Stimulated activated CD8-positive, alpha-beta memory T cell treated with anti-CD3 and anti-CD28 coated beads, Interleukin-15, amount 100 ng/mL, for 48 hours (primary cell): ENCODE data around the gene ARHGAP8.

Source experiments
- DNase-seq, 2 donors: peaks; one replicate each; pipeline ENCODE4 v3.0.0-alpha.2; 2020; ENCODE audit warnings: low read depth in 2 of 2

ARHGAP8 gene

DNA sequence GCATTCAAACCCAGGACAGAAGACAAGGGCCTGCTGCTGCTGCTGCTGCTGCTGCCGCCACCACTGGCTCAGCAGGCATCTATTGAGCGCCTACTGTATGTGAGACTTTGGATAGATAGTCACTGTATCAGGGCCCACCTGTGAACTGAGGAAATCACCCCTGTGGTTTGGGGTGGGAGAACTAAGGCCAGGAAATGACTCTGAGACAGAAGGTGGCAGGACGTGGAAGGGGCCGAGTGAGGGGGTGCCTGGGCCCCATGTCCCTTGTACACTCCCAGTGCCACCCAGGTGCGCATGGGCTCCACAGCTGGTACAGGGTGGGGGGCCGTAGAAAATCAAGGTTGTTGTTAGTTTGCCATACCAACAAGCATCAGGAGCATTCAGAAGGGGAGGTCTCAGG, 50.6 kb downstream of the ARHGAP8 start:
- DNase-seq, result no peak

DNA sequence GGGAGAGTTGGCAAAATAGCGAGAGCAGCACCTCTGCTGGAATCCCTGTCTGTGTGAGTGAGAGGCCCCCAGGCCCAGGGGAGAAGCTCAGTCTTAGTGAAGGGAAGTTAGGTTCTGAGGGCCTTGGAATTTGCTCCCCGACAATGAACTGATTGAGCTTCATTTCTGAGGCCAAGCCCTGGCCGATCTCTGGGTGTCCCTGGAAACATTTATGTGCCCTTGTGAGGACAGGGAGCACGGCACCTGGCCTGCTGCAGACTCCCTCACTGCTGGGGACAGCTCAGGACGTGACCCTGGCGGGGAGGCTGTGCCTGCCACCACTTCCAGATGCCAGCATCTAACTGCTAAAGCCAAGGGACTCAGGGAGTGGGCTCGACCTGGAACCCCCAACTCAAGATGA, 52.0 kb downstream of the ARHGAP8 start:
- DNase-seq, result no peak

- no peak for DNase-seq
Observed at GRCh38 chr22:44805711-44806110, 53.3 kb downstream of the ARHGAP8 start.

DNA sequence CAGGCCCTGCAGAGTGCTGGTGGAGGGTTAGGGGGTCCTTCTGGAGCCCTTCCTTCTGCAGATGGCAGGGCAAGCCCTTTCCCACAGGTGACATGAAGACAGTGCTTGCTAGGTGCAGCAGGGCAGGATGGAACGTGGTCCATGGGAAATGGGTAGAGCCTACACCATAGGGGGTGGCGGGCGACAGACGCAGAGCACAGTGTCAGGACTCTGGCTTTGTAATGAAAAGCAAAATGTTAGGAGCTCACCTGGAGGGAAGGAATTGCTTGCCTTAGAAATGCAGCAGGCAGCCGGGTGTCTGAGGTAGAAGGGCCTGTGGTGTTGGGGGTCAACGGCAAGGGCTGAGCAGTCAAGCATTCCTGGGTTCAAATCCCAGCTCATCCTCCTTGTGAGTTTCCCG, 54.9 kb downstream of the ARHGAP8 start:
- DNase-seq, result no peak

DNA sequence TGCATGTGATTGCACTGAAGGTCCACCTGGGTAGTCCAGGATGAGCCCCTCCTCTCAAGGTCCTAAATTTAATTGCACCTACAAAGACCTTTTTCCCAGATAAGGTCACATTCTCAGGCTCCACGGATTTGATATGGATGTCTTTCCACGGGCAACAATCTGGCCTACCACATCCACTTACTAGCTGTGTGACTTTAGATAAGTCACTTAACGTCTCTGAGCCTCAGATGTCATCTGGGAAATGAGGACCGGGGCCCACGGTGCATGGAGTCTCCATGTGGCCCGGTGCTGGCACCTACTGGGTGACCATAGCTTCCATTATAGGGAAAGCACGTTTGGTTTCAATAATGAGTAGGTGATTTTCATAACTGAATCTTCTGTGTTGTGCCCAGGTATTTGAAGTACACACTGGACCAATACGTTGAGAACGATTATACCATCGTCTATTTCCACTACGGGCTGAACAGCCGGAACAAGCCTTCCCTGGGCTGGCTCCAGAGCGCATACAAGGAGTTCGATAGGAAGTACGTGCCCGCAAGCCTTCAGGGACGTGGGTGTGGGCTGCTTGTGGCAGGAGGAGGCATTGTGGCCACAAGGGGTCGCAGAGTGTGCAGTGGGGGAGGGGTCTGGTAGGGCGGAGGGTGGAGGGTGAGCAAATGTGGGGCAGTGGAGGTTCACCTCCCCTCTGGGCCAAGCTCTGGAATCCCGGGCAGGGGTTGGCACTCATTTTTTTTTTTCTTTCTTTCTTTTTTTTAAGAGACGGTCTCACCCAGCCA, 55.7 kb downstream of the ARHGAP8 start:
- DNase-seq, result no peak

GRCh38 chr22:44809456-44809855, 57.1 kb downstream of the ARHGAP8 start:
- no peak for DNase-seq

DNA sequence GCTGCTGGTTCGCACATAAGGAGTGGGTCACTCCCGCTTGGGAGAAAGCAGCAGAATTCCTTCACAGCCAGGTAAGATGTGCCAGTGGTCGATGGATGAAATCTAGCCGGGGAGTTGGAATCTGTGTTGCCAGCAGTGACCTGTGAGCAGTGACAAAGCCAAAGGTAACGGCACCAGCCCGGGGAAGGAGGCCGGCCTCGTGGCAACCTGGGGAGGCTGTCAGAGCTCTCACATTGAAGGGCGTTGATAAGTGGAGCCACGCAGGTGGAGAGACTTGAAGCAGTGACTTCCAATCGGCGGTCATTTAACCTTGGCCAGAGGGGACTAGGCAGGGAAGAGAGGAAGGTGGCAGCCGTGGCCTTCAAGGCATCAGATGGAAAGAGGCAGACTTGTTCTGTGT, 58.8 kb downstream of the ARHGAP8 start:
- DNase-seq, result no peak

GRCh38 chr22:44813416-44813815, 61.0 kb downstream of the ARHGAP8 start:
- DNase-seq, result no peak

GRCh38 chr22:44814266-44815098, 62.1 kb downstream of the ARHGAP8 start:
- no peak for DNase-seq

- no peak for DNase-seq
Observed at GRCh38 chr22:44815099-44816070, 63.0 kb downstream of the ARHGAP8 start.

DNA sequence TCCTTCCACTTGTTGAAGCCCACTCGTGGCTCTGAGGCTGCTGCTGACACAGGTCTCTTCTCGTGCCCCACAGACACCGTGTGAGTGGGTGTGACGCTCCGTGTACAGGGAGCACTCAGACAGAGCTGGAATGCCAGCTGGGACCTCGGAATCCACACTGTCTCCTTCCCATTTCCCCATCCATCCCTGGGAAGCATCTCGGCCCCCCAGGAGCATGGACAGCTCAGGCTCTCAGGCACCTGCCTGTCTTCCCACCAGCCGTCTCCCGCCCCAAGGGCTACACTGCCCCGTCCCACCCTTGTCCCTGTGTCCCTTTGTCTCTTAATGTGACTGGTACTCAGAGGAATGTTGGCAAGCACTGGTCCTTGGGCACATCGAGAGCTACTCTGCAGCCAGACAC, 63.8 kb downstream of the ARHGAP8 start:
- DNase-seq, result no peak

- DNase-seq, result no peak
Observed at GRCh38 chr22:44818727-44819126, 66.4 kb downstream of the ARHGAP8 start.

DNA sequence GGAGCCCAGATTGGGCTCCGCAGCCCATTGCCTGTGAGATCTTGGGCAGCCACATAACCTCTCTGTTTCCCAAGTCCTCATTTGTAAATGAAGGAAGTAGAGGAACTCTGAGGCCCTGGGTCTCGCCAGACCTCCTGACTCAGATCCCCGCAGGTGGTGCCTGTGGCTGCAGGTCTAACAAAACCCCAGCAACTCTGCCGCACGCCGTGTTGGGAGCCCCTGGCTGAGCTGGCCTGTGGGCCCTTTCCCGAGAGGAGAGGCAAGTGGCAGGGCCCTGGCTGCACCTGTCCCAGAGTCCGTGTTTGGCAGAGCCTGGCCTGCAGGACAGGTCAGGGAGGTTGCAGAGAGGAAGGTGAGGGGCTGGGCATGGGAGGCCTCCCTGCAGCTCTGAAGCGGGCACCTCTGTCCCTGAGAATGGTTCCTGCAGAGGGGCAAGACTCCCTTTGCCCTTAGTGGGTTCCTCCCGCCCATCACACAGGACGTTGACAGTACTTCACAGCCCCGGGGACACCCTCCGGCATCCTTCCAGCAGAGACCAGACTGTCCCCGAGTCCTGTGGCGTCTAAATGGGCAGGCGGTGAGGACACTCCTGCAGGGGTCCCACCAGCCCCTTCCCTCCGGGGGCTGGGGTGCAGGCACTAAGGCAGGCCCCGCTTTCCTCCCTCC, 67.7 kb downstream of the ARHGAP8 start:
- no peak for DNase-seq

DNA sequence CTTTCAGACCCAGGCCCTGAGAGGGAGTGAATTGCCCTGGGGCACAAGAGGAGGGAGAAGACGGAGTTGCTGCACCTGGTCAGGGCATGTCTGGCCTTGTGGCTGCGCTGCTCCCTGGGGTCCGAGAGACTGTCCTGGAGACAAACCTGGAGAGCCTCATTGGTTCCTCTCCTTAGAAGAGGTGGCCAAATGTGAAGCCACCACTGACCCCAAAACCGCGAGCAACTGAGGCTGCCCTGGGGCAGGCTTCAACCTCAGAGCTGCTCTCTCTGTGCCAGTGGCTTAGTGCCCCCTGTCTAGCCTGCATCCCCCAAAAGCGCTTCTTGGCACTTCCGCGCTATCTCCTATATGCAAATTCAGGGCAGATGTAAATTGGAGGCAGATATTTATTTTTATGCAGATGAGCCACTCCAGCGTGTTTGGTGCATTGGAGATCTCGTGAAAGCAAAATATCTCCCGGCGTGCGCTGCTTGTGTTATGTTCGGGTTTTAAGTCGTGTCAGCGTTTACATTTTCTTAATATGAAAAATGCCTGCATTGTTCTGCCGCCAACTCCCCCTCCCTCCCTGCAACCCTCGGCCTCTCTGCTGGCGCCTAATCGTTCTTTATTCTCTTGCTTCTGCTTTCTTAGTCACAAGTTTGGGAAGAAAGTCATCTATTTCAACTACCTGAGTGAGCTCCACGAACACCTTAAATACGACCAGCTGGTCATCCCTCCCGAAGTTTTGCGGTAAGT, 69.5 kb downstream of the ARHGAP8 start:
- no peak for DNase-seq

DNA sequence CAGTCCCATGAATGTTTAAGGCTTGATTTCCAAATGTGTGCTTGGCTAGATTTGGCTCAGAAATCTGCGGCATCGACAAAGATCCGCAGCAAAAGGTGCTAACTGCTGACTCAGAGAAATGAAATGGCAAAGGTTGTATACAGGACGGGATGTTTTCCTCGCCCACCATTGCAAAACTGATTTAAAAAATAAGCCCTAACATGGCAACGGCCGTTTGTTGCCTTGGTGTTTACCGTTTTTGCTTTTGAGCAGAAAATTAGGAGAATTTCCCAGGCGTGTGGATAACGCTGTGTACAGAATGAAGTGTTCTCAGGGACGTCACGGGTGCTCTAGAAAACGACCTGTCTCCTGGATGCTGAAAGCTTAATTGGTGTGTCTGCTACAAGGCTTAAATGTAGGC, 70.2 kb downstream of the ARHGAP8 start:
- no peak for DNase-seq

DNA sequence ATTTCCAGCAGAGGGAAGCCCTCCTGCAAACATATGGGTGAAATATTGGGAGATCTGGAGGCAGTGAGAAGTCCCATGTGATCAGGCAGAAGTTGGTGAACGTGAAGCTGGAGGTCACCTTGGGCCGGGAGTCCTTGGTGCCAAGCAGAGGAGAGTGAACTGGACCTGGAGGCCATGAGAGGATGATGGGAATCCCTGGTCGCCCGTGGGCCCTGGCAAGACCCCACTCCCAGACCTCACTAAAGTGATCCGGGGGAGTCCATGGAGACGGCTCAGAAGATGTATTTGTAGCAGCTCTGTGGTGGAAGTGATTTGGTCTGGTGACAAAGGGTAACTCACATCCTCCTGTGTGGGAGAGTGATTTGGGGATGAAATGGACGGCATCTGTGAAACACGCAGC, 71.0 kb downstream of the ARHGAP8 start:
- no peak for DNase-seq

- no peak for DNase-seq
Observed at GRCh38 chr22:44823806-44824205, 71.4 kb downstream of the ARHGAP8 start.

GRCh38 chr22:44824271-44824670, 71.9 kb downstream of the ARHGAP8 start:
- no peak for DNase-seq

DNA sequence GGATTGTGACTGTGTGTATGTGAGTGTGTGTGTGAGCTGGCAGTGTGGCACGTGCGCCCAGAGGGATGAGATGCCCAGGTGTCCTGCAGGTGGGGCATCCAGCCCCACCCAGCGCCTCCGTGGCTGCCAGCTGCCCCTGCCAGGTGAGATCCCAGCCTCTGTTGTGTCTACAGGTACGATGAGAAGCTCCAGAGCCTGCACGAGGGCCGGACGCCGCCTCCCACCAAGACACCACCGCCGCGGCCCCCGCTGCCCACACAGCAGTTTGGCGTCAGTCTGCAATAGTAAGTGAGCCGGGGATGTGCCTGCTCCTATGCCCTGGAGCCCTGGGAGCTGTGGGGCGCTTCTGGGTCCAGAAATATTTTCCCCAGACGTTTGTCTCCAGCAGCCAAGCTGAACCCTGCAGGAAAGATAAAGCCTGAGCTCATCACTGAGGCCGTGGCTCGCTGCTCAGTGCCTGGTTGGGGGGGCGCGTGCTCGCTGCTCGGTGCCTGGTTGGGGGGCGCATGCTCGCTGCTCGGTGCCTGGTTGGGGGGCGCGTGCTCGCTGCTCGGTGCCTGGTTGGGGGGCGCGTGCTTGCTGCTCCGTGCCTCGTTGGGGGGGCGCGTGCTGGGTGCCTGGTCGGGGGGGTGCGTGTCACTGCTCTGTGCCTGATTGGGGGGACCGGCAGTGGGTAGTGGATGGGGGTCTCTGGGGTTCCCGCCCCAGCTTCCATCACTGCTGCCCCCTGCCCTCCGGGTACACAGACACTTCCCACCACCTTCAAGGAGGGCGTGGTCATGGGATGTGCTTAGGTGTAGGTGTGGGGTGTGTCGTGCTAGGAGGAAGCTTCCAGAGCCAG, 73.2 kb downstream of the ARHGAP8 start:
- DNase-seq, result no peak

GRCh38 chr22:44827666-44828190, 75.4 kb downstream of the ARHGAP8 start:
- no peak for DNase-seq
